GM12891 (cell line): Measurements from ENCODE around the gene OCA2.

ENCODE experiments used
- PAX5 ChIP-seq: IDR thresholded peaks from 2 replicates; pipeline ENCODE4 v1.6.1; 2011; ENCODE audit warnings: low read length, moderate library complexity, mild to moderate bottlenecking; ENCODE audit not compliant: insufficient read depth, severe bottlenecking
- POLR2A ChIP-seq: IDR thresholded peaks from 2 replicates; pipeline ENCODE4 v1.6.1; 2011; ENCODE audit warnings: low read depth, low read length, control low read depth
- POLR2AphosphoS5 ChIP-seq: IDR thresholded peaks from 2 replicates; pipeline ENCODE4 v1.6.1; 2011; ENCODE audit warnings: low read depth, low read length, control low read depth
- TAF1 ChIP-seq: IDR thresholded peaks from 2 replicates; pipeline ENCODE4 v1.6.1; 2011; ENCODE audit warnings: low read depth, low read length, control low read depth

GRCh38 chr15:27746401-27746955 is 352.6 kb downstream of the OCA2 start:
- TF ChIP-seq PAX5 (no peak), POLR2AphosphoS5 (no peak), POLR2A (no peak), TAF1 (no peak)
